H1 (cell line): ENCODE measurements around the gene ITSN1. TPM values are rescaled to one million over a fixed set of nuclear protein-coding genes. Genes with fewer than 3 reads are reported as not detected.

Experiments
- CTCF ChIA-PET: fragments of 300-600 bp; sonication (Branson Sonifier 250); formaldehyde crosslinking; loops from one replicate; lab custom pipeline; 2021; ENCODE audit not compliant: partially characterized antibody; lab: Charles Lee
- POLR2A ChIA-PET: fragments of 300-600 bp; sonication (Branson Sonifier 250); formaldehyde crosslinking; loops from one replicate; lab custom pipeline; 2021; ENCODE audit warnings: inconsistent platforms; ENCODE audit not compliant: partially characterized antibody; lab: Charles Lee
- DNase-seq, 2 experiments: peaks; one replicate each; pipeline versions ENCODE4 v3.0.0 to v3.0.0-alpha.2; 2010 to 2022; ENCODE audit warnings: low spot score in 2 of 2, low read depth in 1 of 2, mixed read lengths in 1 of 2
- FAIRE-seq: peaks from 2 replicates; lab custom pipeline; 2011; peaks lifted over from hg19 to GRCh38; lab: Jason Lieb, UNC
- H2AFZ ChIP-seq: 2 replicates; pipeline ENCODE4 v1.8.1; 2012; ENCODE audit warnings: low read length, inconsistent platforms
- H2AK5ac ChIP-seq: 2 replicates; pipeline ENCODE4 v1.6.1; 2013; ENCODE audit warnings: low read depth, low read length
- H2BK120ac ChIP-seq: replicated peaks from 2 replicates; pipeline ENCODE3; 2013; ENCODE audit warnings: low read depth, low read length, inconsistent platforms
- H2BK12ac ChIP-seq: 2 replicates; pipeline ENCODE4 v1.6.1; 2013; ENCODE audit warnings: low read depth, low read length
- H2BK15ac ChIP-seq: 2 replicates; pipeline ENCODE4 v1.6.1; 2013; ENCODE audit warnings: low read length
- H2BK20ac ChIP-seq: 2 replicates; pipeline ENCODE4 v1.6.1; 2013; ENCODE audit warnings: low read length
- H2BK5ac ChIP-seq: 2 replicates; pipeline ENCODE4 v1.6.1; 2013; ENCODE audit warnings: low read depth, low read length
- H3K14ac ChIP-seq: 2 replicates; pipeline ENCODE4 v1.6.1; 2013; ENCODE audit warnings: inconsistent platforms; ENCODE audit not compliant: insufficient read length
- H3K18ac ChIP-seq: 2 replicates; pipeline ENCODE4 v1.6.1; 2013; ENCODE audit warnings: low read length; ENCODE audit errors: extremely low read depth
- H3K23ac ChIP-seq: 2 replicates; pipeline ENCODE4 v1.6.1; 2013; ENCODE audit warnings: inconsistent platforms; ENCODE audit not compliant: insufficient read length
- H3K23me2 ChIP-seq: 2 replicates; pipeline ENCODE4 v1.6.1; 2013; ENCODE audit warnings: low read depth, low read length
- H3K27ac ChIP-seq: 2 replicates; pipeline ENCODE4 v1.6.1; 2011; ENCODE audit warnings: low read depth, low read length, inconsistent platforms
- H3K27me3 ChIP-seq, 4 experiments: replicated peaks in 1 of 4; 1 replicate in 1 of 4; 2 replicates in 3 of 4; pipeline versions ENCODE4 v1.6.1 to v1.8.1; 2011 to 2013; ENCODE audit warnings: low read length in 3 of 4, mild to moderate bottlenecking in 3 of 4, inconsistent platforms in 2 of 4, mixed read lengths in 2 of 4, moderate library complexity in 1 of 4; ENCODE audit not compliant: control insufficient read depth in 3 of 4, insufficient read depth in 3 of 4; ENCODE audit errors: extremely low read depth in 1 of 4
- H3K36me3 ChIP-seq, 4 experiments: 2 replicates each; pipeline versions ENCODE4 v1.6.1 to v1.8.1; 2011 to 2013; ENCODE audit warnings: mild to moderate bottlenecking in 4 of 4, low read length in 3 of 4, moderate library complexity in 2 of 4, control low read depth in 1 of 4, inconsistent platforms in 1 of 4; ENCODE audit not compliant: insufficient read depth in 4 of 4, control insufficient read depth in 2 of 4
- H3K4ac ChIP-seq: replicated peaks from 2 replicates; pipeline ENCODE3; 2013; ENCODE audit warnings: low read length, low read depth, mixed read lengths, inconsistent platforms; ENCODE audit not compliant: insufficient read length
- H3K4me1 ChIP-seq, 4 experiments: replicated peaks in 1 of 4; 1 replicate in 1 of 4; 2 replicates in 3 of 4; pipeline versions ENCODE4 v1.6.1 to v1.8.1; 2011 to 2013; ENCODE audit warnings: low read length in 3 of 4, inconsistent platforms in 2 of 4, mixed read lengths in 1 of 4; ENCODE audit not compliant: insufficient read depth in 4 of 4, control insufficient read depth in 3 of 4
- H3K4me2 ChIP-seq, 2 experiments: 2 replicates each; pipeline versions ENCODE4 v1.6.1 to v1.8.1; 2011 to 2013; ENCODE audit warnings: low read depth in 2 of 2, low read length in 2 of 2, control low read depth in 1 of 2, inconsistent platforms in 1 of 2, mild to moderate bottlenecking in 1 of 2; ENCODE audit not compliant: insufficient read depth in 1 of 2
- H3K4me3 ChIP-seq, 4 experiments: fragments of 200-600, 300-600 bp in 1 of 4; sonication (generic), shearing (Covaris generic), sonication (Bioruptor Twin) in 1 of 4; 2 replicates each; pipeline versions ENCODE4 v1.5.1 to v1.8.1; 2011 to 2016; ENCODE audit warnings: low read length in 4 of 4, low read depth in 3 of 4, control low read depth in 2 of 4, inconsistent platforms in 2 of 4, mild to moderate bottlenecking in 2 of 4, mixed read lengths in 1 of 4, moderate library complexity in 1 of 4; ENCODE audit not compliant: insufficient read depth in 2 of 4; ENCODE audit errors: extremely low read depth in 1 of 4
- H3K56ac ChIP-seq: replicated peaks from 2 replicates; pipeline ENCODE3; 2013; ENCODE audit warnings: low read depth, mild to moderate bottlenecking, mixed read lengths, low read length, inconsistent platforms; ENCODE audit not compliant: insufficient read length
- H3K79me1 ChIP-seq: 2 replicates; pipeline ENCODE4 v1.6.1; 2013; ENCODE audit warnings: low read depth, low read length, control low read depth
- H3K79me2 ChIP-seq, 2 experiments: 2 replicates each; pipeline versions ENCODE4 v1.6.1 to v1.8.1; 2012 to 2013; ENCODE audit warnings: low read length in 2 of 2, mild to moderate bottlenecking in 2 of 2, inconsistent platforms in 1 of 2; ENCODE audit not compliant: insufficient read depth in 2 of 2, control insufficient read depth in 1 of 2
- H3K9ac ChIP-seq, 4 experiments: replicated peaks in 1 of 4; 1 replicate in 1 of 4; 2 replicates in 3 of 4; pipeline versions ENCODE4 v1.6.1 to v1.8.1; 2011 to 2013; ENCODE audit warnings: low read depth in 3 of 4, low read length in 3 of 4, control low read depth in 2 of 4, mild to moderate bottlenecking in 2 of 4, moderate library complexity in 2 of 4, inconsistent platforms in 1 of 4; ENCODE audit errors: extremely low read depth in 1 of 4
- H3K9me3 ChIP-seq, 2 experiments: 2 replicates each; pipeline versions ENCODE4 v1.6.1 to v1.8.1; 2012 to 2013; ENCODE audit warnings: mild to moderate bottlenecking in 2 of 2, moderate library complexity in 2 of 2, control low read depth in 1 of 2, inconsistent platforms in 1 of 2, low read depth in 1 of 2, low read length in 1 of 2, mixed read lengths in 1 of 2; ENCODE audit not compliant: insufficient read depth in 2 of 2
- H4K20me1 ChIP-seq, 2 experiments: replicated peaks in 1 of 2; 2 replicates each; pipeline versions ENCODE3 to v1.8.1; 2011 to 2013; ENCODE audit warnings: inconsistent platforms in 2 of 2, low read length in 2 of 2, mild to moderate bottlenecking in 1 of 2; ENCODE audit not compliant: insufficient read depth in 2 of 2, control insufficient read depth in 1 of 2
- H4K5ac ChIP-seq: 2 replicates; pipeline ENCODE4 v1.6.1; 2013; ENCODE audit warnings: low read length, low read depth, mixed read lengths, inconsistent platforms; ENCODE audit not compliant: insufficient read length
- H4K8ac ChIP-seq: 2 replicates; pipeline ENCODE4 v1.8.0; 2013; ENCODE audit warnings: mild to moderate bottlenecking, moderate library complexity, low read length, inconsistent platforms; ENCODE audit not compliant: insufficient read depth; ENCODE audit errors: extremely low read depth
- H4K91ac ChIP-seq: replicated peaks from 2 replicates; pipeline ENCODE3; 2013; ENCODE audit warnings: low read length, mixed read lengths, inconsistent platforms; ENCODE audit not compliant: insufficient read length
- ASH2L ChIP-seq: fragments of 200-600, 300-600 bp; sonication (generic); IDR thresholded peaks from one replicate; pipeline ENCODE4 v1.7.1; 2017; ENCODE audit warnings: low read length
- CTBP2 ChIP-seq: IDR thresholded peaks from 2 replicates; pipeline ENCODE4 v1.7.0; 2011; ENCODE audit warnings: borderline replicate concordance, mild to moderate bottlenecking, moderate library complexity, mixed read lengths, low read length; ENCODE audit not compliant: insufficient read depth, insufficient read length
- CTCF ChIP-seq, 3 experiments: IDR thresholded peaks; 1 replicate in 2 of 3; 2 replicates in 1 of 3; pipeline versions ENCODE4 v1.5.1 to v1.6.1; 2011; ENCODE audit warnings: low read length in 3 of 3, mild to moderate bottlenecking in 3 of 3, inconsistent platforms in 2 of 3, low read depth in 1 of 3, moderate library complexity in 1 of 3; ENCODE audit not compliant: insufficient read depth in 1 of 3; ENCODE audit errors: control extremely low read depth in 1 of 3
- EP300 ChIP-seq, 2 experiments: IDR thresholded peaks; 1 replicate in 1 of 2; 2 replicates in 1 of 2; pipeline ENCODE4 v1.6.1; 2011 to 2012; ENCODE audit warnings: low read depth in 2 of 2, low read length in 2 of 2, mild to moderate bottlenecking in 2 of 2, borderline replicate concordance in 1 of 2, inconsistent platforms in 1 of 2, moderate library complexity in 1 of 2
- KDM1A ChIP-seq: fragments of 200-600, 300-600 bp; sonication (generic); IDR thresholded peaks from 2 replicates; pipeline ENCODE4 v1.7.1; 2016; ENCODE audit warnings: mild to moderate bottlenecking, low read length, borderline replicate concordance
- NANOG ChIP-seq: IDR thresholded peaks from 2 replicates; pipeline ENCODE4 v1.6.1; 2011; ENCODE audit warnings: low read length, low read depth, mild to moderate bottlenecking, inconsistent platforms; ENCODE audit not compliant: insufficient read depth, poor library complexity, severe bottlenecking
- SIN3A ChIP-seq, 2 experiments: IDR thresholded peaks in 1 of 2; conservative IDR thresholded peaks in 1 of 2; 2 replicates each; pipeline ENCODE4 v1.6.1; 2011 to 2012; ENCODE audit warnings: low read length in 2 of 2, improper control_type of control experiment in 1 of 2, low read depth in 1 of 2, mild to moderate bottlenecking in 1 of 2
- SP2 ChIP-seq: IDR thresholded peaks from 2 replicates; pipeline ENCODE4 v1.6.1; 2012; ENCODE audit warnings: mild to moderate bottlenecking, low read length, inconsistent platforms
- SRF ChIP-seq: IDR thresholded peaks from 2 replicates; pipeline ENCODE4 v1.6.1; 2011; ENCODE audit warnings: mild to moderate bottlenecking, low read depth, low read length, moderate library complexity
- TAF7 ChIP-seq: optimal IDR thresholded peaks from 2 replicates; pipeline ENCODE3; 2011; ENCODE audit warnings: low read depth, mild to moderate bottlenecking, inconsistent platforms, low read length, moderate library complexity, borderline replicate concordance
- YY1 ChIP-seq: IDR thresholded peaks from 2 replicates; pipeline ENCODE4 v1.6.1; 2011; ENCODE audit warnings: low read depth, mild to moderate bottlenecking, low read length
- WGBS, 2 experiments: shearing (Covaris generic) in 1 of 2; methylation state at CpG; one replicate each; pipeline versions ENCODE4 v1.1.6 to v1.1.7; 2013 to 2015; ENCODE audit warnings: low lambda C conversion rate in 2 of 2, mixed read lengths in 2 of 2, inconsistent platforms in 1 of 2, low coverage in 1 of 2, missing lambda C conversion rate in 1 of 2; ENCODE audit not compliant: insufficient replicate concordance in 2 of 2, insufficient coverage in 1 of 2, insufficient read length in 1 of 2; ENCODE audit errors: extremely low coverage in 1 of 2, missing lambda C conversion rate in 1 of 2; 5-methylcytosine and 5-hydroxymethylcytosine counted together
- polyA plus RNA-seq, 7 experiments: library from polyadenylated mRNA; depleted of rRNA in 3 of 7; stranded (reverse) in 5 of 7; unstranded in 2 of 7; fragments of >200 nt in 5 of 7; fragments of 200-250 nt in 2 of 7; gene quantifications; 1 replicate in 5 of 7; 2 replicates in 1 of 7; 4 replicates in 1 of 7; pipeline versions ENCODE4 v1.2.1 to v1.2.3, GENCODE V29; 2011 to 2013; ENCODE audit warnings: missing spikeins in 2 of 7, mixed read lengths in 2 of 7
- total RNA-seq: library from RNA; stranded (reverse); fragmentation: NEBNext Ultra II Directional; extraction: Animal tissue kit (Norgen Biotek cat#: 25700); gene quantifications from 2 replicates; pipeline ENCODE4 v1.2.1, GENCODE V29; 2021

Gene ITSN1
- total and polyA plus RNA-seq, 2 of the 8 experiments (the other 6 are each of a cell fraction or from before 2014, with no cell fraction given) = 60.8 to 78.1 TPM

GRCh38 chr21:33852485-33852884 lies 210.2 kb downstream of the ITSN1 start:
- Histone ChIP-seq H3K79me2 (no peaks in the 10 kb centered on the region), H3K4me2 (no peak overlapping the region), H3K9ac (no peak overlapping the region), H3K23me2 (no peaks in the 10 kb centered on the region), H2BK20ac (no peak overlapping the region), H2BK12ac (no peak overlapping the region), H3K4me3 (no peak overlapping the region), H2BK15ac (no peak overlapping the region), H3K36me3 (no peaks in the 10 kb centered on the region), H3K4me1 (no peaks in the 10 kb centered on the region), H3K56ac (no peak overlapping the region), H3K18ac (no peak overlapping the region), H4K20me1 (no peaks in the 10 kb centered on the region), H3K27me3 (no peaks in the 10 kb centered on the region), H4K91ac (no peak overlapping the region), H2AFZ (no peak overlapping the region), H3K9me3 (no peaks in the 10 kb centered on the region), H3K27ac (no peak overlapping the region), H4K5ac (no peak overlapping the region), H3K14ac (no peak overlapping the region), H3K79me1 (no peaks in the 10 kb centered on the region; the same call in 1 of the 2 replicates), H4K8ac (no peak overlapping the region), H2BK120ac (no peak overlapping the region), H2BK5ac (no peak overlapping the region), H3K4ac (no peak overlapping the region), H2AK5ac (no peak overlapping the region), H3K23ac (no peak overlapping the region)
- WGBS, 2 experiments = 84% methylated on average over 6 of the region's 6 CpGs; no CpG with 5 or more reads in 1 of the 2 experiments
- ChIA-PET POLR2A (no interaction called here), CTCF (interaction anchor here (0.9 to 3.7 kb wide), 3 partner anchors 9 to 40 kb away, joined by 3 to 25 read pairs (median 3); no protein-coding TSS in a partner anchor)
- DNase-seq = no peak
- no peak for FAIRE-seq
- TF ChIP-seq SP2 (no peak), ASH2L (no peak), SIN3A (conservative IDR thresholded peaks at IDR 0.05 in 1 of 2, IDR thresholded peaks at IDR 0.05 in 1 of 2; ENCODE audit: low read depth in 1 of 2, low read length in 2 of 2) (no peak), NANOG (no peak), YY1 (no peak), TAF7 (no peak), CTCF (IDR thresholded peaks at IDR 0.05; ENCODE audit: control extremely low read depth in 1 of 3, insufficient read depth in 1 of 3, low read depth in 1 of 3, low read length in 3 of 3) (no peak), SRF (no peak), EP300 (IDR thresholded peaks at IDR 0.05; ENCODE audit: borderline replicate concordance in 1 of 2, low read depth in 2 of 2, low read length in 2 of 2) (no peak), KDM1A (no peak), CTBP2 (no peak)
